Erythroblast (primary cell): Measurements from ENCODE around the gene S100A11.

ENCODE experiments used
- GATA1 ChIP-seq: IDR thresholded peaks from 2 replicates; pipeline ENCODE4 v1.6.1; 2011; ENCODE audit warnings: low read depth, mild to moderate bottlenecking, control low read depth, low read length, moderate library complexity
- POLR2A ChIP-seq: IDR thresholded peaks from 2 replicates; pipeline ENCODE4 v1.6.1; 2011; ENCODE audit warnings: mild to moderate bottlenecking, low read length

GRCh38 chr1:152043870-152044269 is 7.1 kb upstream of the S100A11 start:
- TF ChIP-seq POLR2A (no peak), GATA1 (no peak)
